SK-N-SH treated with all-trans-retinoic acid at 6 μM for 48 hours (cell line): ENCODE measurements around the gene LONP2.

Source experiments
- ATAC-seq: fragments of 200-7000 bp; cut with Tn5 transposase; 3 replicates; pipeline ENCODE4 v1.9.1; 2020; ENCODE audit warnings: mild to moderate bottlenecking, moderate library complexity
- BACH2 ChIP-seq: fragments of 250-450 bp; sonication (Bioruptor Pico); IDR thresholded peaks from 2 replicates; pipeline ENCODE4 v1.9.0; 2021; ENCODE audit warnings: mild to moderate bottlenecking, borderline replicate concordance
- CSDC2 ChIP-seq: fragments of 250-450 bp; sonication (Bioruptor Pico); IDR thresholded peaks from 2 replicates; pipeline ENCODE4 v1.5.0; 2020; ENCODE audit warnings: mild to moderate bottlenecking, moderate library complexity
- ESRRG ChIP-seq: fragments of 250-450 bp; sonication (Bioruptor Pico); IDR thresholded peaks from 2 replicates; pipeline ENCODE4 v1.6.1; 2021; ENCODE audit warnings: mild to moderate bottlenecking
- GLIS3 ChIP-seq: fragments of 250-450 bp; sonication (Bioruptor Pico); IDR thresholded peaks from 2 replicates; pipeline ENCODE4 v1.5.0; 2020; ENCODE audit warnings: mild to moderate bottlenecking, moderate library complexity
- PPARA ChIP-seq: fragments of 250-450 bp; sonication (Bioruptor Pico); IDR thresholded peaks from 2 replicates; pipeline ENCODE4 v1.5.0; 2020; ENCODE audit warnings: mild to moderate bottlenecking, borderline replicate concordance
- RARB ChIP-seq: fragments of 250-450 bp; sonication (Bioruptor Pico); IDR thresholded peaks from 2 replicates; pipeline ENCODE4 v1.8.0; 2021; ENCODE audit warnings: mild to moderate bottlenecking, moderate library complexity
- SNAI2 ChIP-seq: fragments of 250-450 bp; sonication (Bioruptor Pico); IDR thresholded peaks from 2 replicates; pipeline ENCODE4 v1.5.0; 2020; ENCODE audit warnings: mild to moderate bottlenecking, moderate library complexity
- TCF4 ChIP-seq: fragments of 250-450 bp; sonication (Bioruptor Pico); IDR thresholded peaks from 2 replicates; pipeline ENCODE4 v1.8.0; 2021; ENCODE audit warnings: mild to moderate bottlenecking, moderate library complexity, borderline replicate concordance
- TOX ChIP-seq: fragments of 250-450 bp; sonication (Bioruptor Pico); IDR thresholded peaks from 2 replicates; pipeline ENCODE4 v1.8.0; 2021; ENCODE audit warnings: mild to moderate bottlenecking, moderate library complexity, borderline replicate concordance
- ZFP3 ChIP-seq: fragments of 250-450 bp; sonication (Bioruptor Pico); IDR thresholded peaks from 2 replicates; pipeline ENCODE4 v1.5.0; 2020; ENCODE audit warnings: mild to moderate bottlenecking, moderate library complexity
- ZFP30 ChIP-seq: fragments of 450-650 bp; formaldehyde crosslinking; IDR thresholded peaks from 2 replicates; pipeline ENCODE4 v1.5.0; 2022; ENCODE audit warnings: mild to moderate bottlenecking, moderate library complexity
- ZNF565 ChIP-seq: fragments of 450-650 bp; formaldehyde crosslinking; conservative IDR thresholded peaks from 2 replicates; pipeline ENCODE4 v1.5.0; 2020; ENCODE audit warnings: low read depth, mild to moderate bottlenecking, moderate library complexity
- ZNF70 ChIP-seq: fragments of 450-650 bp; formaldehyde crosslinking; IDR thresholded peaks from 2 replicates; pipeline ENCODE4 v1.5.0; 2020; ENCODE audit warnings: mild to moderate bottlenecking, moderate library complexity
- TF ChIP-seq, protein P1 (sequence below): fragments of 250-450 bp; sonication (Bioruptor Pico); IDR thresholded peaks from 2 replicates; pipeline ENCODE4 v1.5.1; 2021; ENCODE audit warnings: mild to moderate bottlenecking, moderate library complexity
- TF ChIP-seq, protein P2 (sequence below): fragments of 250-450 bp; sonication (Bioruptor Pico); IDR thresholded peaks from 2 replicates; pipeline ENCODE4 v1.5.1; 2020; ENCODE audit warnings: low read depth, mild to moderate bottlenecking, moderate library complexity
- TF ChIP-seq, protein P3 (sequence below): fragments of 250-450 bp; sonication (Bioruptor Pico); IDR thresholded peaks from 2 replicates; pipeline ENCODE4 v1.8.0; 2020; ENCODE audit warnings: mild to moderate bottlenecking, moderate library complexity, borderline replicate concordance
- TF ChIP-seq, protein P4 (sequence below): fragments of 250-450 bp; sonication (Bioruptor Pico); IDR thresholded peaks from 2 replicates; pipeline ENCODE4 v1.8.0; 2021; ENCODE audit warnings: low read depth, mild to moderate bottlenecking, moderate library complexity, borderline replicate concordance

Gene LONP2

DNA sequence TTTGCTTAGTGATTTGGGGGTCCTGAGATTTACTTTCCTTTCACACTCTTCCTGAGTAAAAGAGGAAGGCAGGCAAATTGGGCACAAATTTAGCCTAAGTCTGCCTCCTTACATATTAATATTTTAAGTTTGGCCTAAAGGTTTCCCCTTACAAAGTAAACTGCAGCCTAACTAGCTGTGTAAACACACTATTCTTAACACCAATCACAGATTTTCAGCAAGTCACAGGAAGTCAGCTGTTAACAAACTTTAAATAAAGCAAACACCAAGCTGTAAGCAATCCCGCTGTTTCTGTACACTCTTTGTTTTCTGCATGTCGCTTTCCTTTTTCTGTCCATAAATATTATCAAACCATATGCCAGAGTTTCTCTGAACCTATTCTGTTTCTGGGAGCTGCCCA is 48.4 kb downstream of the LONP2 start (continued):
- TF ChIP-seq, protein P1, sequence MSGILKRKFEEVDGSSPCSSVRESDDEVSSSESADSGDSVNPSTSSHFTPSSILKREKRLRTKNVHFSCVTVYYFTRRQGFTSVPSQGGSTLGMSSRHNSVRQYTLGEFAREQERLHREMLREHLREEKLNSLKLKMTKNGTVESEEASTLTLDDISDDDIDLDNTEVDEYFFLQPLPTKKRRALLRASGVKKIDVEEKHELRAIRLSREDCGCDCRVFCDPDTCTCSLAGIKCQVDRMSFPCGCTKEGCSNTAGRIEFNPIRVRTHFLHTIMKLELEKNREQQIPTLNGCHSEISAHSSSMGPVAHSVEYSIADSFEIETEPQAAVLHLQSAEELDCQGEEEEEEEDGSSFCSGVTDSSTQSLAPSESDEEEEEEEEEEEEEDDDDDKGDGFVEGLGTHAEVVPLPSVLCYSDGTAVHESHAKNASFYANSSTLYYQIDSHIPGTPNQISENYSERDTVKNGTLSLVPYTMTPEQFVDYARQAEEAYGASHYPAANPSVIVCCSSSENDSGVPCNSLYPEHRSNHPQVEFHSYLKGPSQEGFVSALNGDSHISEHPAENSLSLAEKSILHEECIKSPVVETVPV (CRISPR knock-in tag): no peak
- no peak for TF ChIP-seq RARB
- TF ChIP-seq, protein P2, sequence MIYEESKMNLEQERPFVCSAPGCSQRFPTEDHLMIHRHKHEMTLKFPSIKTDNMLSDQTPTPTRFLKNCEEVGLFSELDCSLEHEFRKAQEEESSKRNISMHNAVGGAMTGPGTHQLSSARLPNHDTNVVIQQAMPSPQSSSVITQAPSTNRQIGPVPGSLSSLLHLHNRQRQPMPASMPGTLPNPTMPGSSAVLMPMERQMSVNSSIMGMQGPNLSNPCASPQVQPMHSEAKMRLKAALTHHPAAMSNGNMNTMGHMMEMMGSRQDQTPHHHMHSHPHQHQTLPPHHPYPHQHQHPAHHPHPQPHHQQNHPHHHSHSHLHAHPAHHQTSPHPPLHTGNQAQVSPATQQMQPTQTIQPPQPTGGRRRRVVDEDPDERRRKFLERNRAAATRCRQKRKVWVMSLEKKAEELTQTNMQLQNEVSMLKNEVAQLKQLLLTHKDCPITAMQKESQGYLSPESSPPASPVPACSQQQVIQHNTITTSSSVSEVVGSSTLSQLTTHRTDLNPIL (CRISPR knock-in tag): no peak
- TF ChIP-seq TOX: no peak
- no peak for TF ChIP-seq ZNF565 (CRISPR knock-in tag)
- no peak for TF ChIP-seq GLIS3 (CRISPR knock-in tag)

DNA sequence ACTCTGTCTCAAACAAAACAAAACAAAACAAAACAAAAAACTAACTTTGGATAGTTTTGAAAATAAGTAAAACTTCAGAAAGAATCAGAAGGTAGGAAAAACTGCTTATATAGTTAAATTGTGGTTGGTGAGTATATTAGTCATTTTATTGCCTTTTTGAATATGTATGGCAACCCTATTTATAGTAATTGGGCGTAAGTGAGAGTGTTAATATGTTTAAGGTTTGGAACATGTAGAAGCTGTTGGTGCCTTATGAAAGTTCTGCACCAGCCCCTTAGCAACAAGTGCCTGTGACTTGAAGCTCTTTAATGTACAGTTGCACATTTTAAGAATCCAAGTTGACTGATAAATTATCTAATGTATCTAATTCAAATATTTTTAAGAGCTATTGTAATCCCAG is 50.6 kb downstream of the LONP2 start:
- TF ChIP-seq ZFP3 (CRISPR knock-in tag) (no peak), RARB (no peak), BACH2 (no peak), CSDC2 (no peak), SNAI2 (CRISPR knock-in tag) (no peak), TOX (no peak), TCF4 (no peak), ZFP30 (CRISPR knock-in tag) (no peak)
- TF ChIP-seq, protein P2 (CRISPR knock-in tag): no peak
- TF ChIP-seq, protein P3, sequence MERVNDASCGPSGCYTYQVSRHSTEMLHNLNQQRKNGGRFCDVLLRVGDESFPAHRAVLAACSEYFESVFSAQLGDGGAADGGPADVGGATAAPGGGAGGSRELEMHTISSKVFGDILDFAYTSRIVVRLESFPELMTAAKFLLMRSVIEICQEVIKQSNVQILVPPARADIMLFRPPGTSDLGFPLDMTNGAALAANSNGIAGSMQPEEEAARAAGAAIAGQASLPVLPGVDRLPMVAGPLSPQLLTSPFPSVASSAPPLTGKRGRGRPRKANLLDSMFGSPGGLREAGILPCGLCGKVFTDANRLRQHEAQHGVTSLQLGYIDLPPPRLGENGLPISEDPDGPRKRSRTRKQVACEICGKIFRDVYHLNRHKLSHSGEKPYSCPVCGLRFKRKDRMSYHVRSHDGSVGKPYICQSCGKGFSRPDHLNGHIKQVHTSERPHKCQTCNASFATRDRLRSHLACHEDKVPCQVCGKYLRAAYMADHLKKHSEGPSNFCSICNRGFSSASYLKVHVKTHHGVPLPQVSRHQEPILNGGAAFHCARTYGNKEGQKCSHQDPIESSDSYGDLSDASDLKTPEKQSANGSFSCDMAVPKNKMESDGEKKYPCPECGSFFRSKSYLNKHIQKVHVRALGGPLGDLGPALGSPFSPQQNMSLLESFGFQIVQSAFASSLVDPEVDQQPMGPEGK (CRISPR knock-in tag): no peak
- no peak for ATAC-seq

DNA sequence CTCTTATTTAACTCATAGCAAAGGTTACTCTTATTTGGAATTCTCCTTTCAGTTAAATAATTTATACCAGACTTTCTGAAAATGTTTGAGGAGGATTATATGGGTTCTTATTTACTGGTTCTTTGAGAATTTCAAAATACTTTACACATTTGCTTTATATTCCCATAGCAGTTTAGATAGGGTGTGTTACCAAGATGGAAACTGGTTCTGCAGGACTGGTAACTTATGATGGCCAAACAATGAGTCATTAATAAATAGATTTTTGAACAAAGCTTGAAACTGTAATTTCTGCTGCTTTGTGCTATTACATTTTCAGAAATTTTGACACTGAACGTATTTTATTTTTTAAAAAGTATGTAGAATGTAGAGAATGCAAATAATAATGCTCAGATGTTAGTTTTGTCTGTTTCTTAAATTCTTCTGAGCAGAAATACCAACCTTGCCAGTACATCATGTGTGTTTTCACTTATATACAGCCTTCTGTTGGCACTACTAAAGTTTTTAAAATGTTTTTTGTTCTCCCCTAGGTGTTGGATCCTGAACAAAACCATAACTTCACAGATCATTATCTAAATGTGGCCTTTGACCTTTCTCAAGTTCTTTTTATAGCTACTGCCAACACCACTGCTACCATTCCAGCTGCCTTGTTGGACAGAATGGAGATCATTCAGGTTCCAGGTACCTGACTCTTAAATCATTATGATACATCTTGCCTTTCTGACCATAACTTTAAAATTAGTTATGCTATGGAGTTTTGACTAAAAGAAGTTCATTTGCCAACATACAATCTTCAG is 51.6 kb downstream of the LONP2 start:
- no peak for ATAC-seq

More for the DNA sequence above, 51.6 kb downstream of the LONP2 start:
- TF ChIP-seq PPARA (CRISPR knock-in tag): no peak
- no peak for TF ChIP-seq ZNF70 (CRISPR knock-in tag)
- no peak for TF ChIP-seq TCF4
- TF ChIP-seq BACH2: no peak
- no peak for TF ChIP-seq ESRRG (CRISPR knock-in tag)
- TF ChIP-seq, protein P1 (CRISPR knock-in tag): no peak
- no peak for TF ChIP-seq ZNF565 (CRISPR knock-in tag)
- TF ChIP-seq CSDC2: no peak
- TF ChIP-seq, protein P3 (CRISPR knock-in tag): no peak
- no peak for TF ChIP-seq SNAI2 (CRISPR knock-in tag)
- TF ChIP-seq, protein P4, sequence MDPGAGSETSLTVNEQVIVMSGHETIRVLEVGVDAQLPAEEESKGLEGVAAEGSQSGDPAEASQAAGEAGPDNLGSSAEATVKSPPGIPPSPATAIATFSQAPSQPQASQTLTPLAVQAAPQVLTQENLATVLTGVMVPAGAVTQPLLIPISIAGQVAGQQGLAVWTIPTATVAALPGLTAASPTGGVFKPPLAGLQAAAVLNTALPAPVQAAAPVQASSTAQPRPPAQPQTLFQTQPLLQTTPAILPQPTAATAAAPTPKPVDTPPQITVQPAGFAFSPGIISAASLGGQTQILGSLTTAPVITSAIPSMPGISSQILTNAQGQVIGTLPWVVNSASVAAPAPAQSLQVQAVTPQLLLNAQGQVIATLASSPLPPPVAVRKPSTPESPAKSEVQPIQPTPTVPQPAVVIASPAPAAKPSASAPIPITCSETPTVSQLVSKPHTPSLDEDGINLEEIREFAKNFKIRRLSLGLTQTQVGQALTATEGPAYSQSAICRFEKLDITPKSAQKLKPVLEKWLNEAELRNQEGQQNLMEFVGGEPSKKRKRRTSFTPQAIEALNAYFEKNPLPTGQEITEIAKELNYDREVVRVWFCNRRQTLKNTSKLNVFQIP (CRISPR knock-in tag): no peak
